ENCODE data around the gene ZNF239.

- TF ChIP-seq POLR2A (IDR thresholded peaks at IDR 0.05) (no peak), CTCF (IDR thresholded peaks at IDR 0.05) (no peak)
Observed at GRCh38 chr10:43584051-43584450, 9.6 kb upstream of the ZNF239 start.

Data from adrenal gland (tissue), 5 donors.